GM10266 (cell line): ENCODE data around the gene MCRIP2.

Experiments used
- DNase-seq: peaks from one replicate; pipeline ENCODE4 v3.0.0; 2012; ENCODE audit errors: extremely low spot score
- TF ChIP-seq, protein P1 (sequence below): IDR thresholded peaks from 2 replicates; pipeline ENCODE4 v1.5.1; 2012; ENCODE audit warnings: mild to moderate bottlenecking, low read depth; ENCODE audit not compliant: control insufficient read depth, insufficient read depth; ENCODE audit errors: missing control alignments

MCRIP2 gene

DNA sequence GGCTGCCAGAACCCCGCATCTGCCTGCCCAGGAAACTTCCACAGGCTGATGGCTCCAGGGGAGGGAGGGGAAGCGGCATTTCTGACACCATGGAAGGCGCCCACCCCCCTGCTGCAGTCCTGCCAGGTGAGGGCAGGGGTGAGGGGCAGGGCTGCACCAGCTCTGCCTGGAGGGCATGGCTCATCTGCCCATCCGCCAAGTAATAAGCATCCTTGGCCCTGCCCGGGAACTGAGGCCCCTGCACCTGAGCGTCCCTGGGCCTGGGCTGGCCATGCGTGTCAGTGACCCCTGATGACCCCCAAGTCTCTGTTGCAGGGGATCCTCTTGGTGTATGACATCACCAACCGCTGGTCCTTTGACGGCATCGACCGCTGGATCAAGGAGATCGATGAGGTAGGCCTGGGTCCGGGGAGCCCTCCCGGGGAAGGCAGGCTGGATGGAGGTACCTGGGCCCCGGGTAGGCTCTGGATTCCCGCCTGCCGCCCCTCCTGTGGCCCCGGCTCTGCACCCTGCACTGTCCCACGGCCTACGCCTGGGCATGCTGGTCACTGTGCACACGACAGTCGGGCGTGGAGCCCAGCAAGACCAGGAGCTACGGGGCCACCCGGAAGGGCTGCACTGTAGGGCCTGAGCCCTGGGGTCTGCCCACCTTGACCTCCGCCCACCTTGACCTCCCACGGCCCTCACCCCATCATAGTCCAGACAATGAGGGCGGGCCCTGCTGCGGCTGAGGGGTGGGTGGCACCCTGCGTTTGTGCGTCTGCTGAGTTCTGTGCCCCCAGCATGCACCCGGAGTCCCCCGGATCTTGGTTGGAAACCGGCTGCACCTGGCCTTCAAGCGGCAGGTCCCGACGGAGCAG, 16.3 kb upstream of the MCRIP2 start:
- no peak for DNase-seq
- TF ChIP-seq, protein P1, sequence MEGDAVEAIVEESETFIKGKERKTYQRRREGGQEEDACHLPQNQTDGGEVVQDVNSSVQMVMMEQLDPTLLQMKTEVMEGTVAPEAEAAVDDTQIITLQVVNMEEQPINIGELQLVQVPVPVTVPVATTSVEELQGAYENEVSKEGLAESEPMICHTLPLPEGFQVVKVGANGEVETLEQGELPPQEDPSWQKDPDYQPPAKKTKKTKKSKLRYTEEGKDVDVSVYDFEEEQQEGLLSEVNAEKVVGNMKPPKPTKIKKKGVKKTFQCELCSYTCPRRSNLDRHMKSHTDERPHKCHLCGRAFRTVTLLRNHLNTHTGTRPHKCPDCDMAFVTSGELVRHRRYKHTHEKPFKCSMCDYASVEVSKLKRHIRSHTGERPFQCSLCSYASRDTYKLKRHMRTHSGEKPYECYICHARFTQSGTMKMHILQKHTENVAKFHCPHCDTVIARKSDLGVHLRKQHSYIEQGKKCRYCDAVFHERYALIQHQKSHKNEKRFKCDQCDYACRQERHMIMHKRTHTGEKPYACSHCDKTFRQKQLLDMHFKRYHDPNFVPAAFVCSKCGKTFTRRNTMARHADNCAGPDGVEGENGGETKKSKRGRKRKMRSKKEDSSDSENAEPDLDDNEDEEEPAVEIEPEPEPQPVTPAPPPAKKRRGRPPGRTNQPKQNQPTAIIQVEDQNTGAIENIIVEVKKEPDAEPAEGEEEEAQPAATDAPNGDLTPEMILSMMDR = no peak

- DNase-seq = no peak
- TF ChIP-seq, protein P1 = no peak
Measured at GRCh38 chr16:625977-626765, 15.5 kb upstream of the MCRIP2 start.

DNA sequence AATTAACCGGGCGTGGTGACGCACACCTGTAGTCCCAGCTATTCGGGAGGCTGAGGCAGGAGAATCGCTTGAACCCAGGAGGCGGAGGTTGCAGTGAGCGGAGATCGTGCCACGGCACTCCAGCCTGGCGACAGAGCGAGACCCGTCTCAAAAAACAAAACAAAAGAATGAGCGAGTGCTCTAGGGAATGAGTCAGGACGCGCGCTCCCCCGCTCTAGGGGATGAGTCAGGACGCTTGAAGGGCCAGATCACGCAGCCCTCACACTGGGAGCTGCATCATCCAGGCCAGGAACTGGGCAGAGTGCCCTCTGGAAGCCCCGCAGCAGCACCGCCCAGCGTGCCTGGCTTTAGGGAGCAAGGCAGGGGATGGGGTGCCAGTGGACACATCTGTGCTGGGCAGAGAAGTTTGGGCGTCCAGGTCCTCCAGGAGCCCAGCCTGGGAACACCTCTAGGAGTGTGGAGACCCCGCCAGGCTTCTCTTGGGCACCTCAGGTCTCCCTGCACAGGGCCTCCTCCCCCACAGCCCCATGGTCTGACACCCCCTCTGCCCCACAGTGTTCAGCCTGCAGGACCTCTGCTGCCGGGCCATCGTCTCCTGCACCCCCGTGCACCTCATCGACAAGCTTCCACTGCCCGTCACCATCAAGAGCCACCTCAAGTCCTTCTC, 14.7 kb upstream of the MCRIP2 start:
- TF ChIP-seq, protein P1 = no peak

GRCh38 chr16:627454-628239, 14.0 kb upstream of the MCRIP2 start:
- TF ChIP-seq, protein P1 = no peak
- DNase-seq = no peak

More for the DNA sequence above, 14.7 kb upstream of the MCRIP2 start:
- DNase-seq = no peak

- DNase-seq = no peak
- TF ChIP-seq, protein P1 = no peak
Measured at GRCh38 chr16:628321-629061, 13.1 kb upstream of the MCRIP2 start.

DNA sequence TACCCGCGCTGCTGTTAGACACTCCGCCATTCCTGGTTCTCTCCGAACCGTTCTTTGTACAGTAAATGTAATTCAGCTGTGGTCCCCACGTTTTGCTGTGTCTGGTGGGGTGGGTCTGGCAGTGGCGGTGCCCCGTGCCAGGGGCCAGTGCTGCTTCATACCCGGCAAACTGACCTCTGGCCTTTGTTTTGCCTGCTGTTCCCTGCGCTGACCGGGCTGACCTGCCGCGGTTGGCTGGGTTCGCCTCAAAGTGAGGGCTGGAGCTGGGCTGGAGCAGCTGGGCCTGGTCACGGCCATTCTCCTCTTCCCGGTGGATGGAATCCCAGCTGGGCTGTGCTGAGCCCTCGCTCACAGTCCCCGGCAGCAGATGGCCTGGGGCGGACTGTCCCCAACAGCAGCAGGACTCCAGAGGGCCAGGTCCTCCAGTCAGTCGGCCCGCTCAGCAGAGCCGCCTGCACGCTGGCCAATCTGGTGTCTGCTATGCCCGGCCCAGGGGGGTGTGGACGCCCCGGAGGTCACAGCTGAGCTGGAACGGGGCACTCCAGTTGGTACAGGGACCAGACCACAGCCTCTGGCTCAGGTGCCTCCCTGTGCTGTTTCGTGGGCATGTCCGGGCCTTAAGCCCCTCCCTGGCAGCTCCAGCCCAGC, 12.3 kb upstream of the MCRIP2 start:
- TF ChIP-seq, protein P1 = no peak
- no peak for DNase-seq
